NCI-H2196 treated with DMSO at 0.1 percent for 48 hours (cell line): ENCODE measurements around the gene RBFOX2.
"Not testable (repeated sequence)": the region's sequence is repeated elsewhere in the genome, so short reads cannot be mapped to it uniquely, and the experiment has no call there.

Experiments
- DNase-seq: peaks from one replicate; lab custom pipeline; 2025; ENCODE audit not compliant: unreplicated experiment; lab: John Stamatoyannopoulos, UW

RBFOX2 gene, protein sequence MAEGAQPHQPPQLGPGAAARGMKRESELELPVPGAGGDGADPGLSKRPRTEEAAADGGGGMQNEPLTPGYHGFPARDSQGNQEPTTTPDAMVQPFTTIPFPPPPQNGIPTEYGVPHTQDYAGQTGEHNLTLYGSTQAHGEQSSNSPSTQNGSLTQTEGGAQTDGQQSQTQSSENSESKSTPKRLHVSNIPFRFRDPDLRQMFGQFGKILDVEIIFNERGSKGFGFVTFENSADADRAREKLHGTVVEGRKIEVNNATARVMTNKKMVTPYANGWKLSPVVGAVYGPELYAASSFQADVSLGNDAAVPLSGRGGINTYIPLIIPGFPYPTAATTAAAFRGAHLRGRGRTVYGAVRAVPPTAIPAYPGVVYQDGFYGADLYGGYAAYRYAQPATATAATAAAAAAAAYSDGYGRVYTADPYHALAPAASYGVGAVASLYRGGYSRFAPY

DNA sequence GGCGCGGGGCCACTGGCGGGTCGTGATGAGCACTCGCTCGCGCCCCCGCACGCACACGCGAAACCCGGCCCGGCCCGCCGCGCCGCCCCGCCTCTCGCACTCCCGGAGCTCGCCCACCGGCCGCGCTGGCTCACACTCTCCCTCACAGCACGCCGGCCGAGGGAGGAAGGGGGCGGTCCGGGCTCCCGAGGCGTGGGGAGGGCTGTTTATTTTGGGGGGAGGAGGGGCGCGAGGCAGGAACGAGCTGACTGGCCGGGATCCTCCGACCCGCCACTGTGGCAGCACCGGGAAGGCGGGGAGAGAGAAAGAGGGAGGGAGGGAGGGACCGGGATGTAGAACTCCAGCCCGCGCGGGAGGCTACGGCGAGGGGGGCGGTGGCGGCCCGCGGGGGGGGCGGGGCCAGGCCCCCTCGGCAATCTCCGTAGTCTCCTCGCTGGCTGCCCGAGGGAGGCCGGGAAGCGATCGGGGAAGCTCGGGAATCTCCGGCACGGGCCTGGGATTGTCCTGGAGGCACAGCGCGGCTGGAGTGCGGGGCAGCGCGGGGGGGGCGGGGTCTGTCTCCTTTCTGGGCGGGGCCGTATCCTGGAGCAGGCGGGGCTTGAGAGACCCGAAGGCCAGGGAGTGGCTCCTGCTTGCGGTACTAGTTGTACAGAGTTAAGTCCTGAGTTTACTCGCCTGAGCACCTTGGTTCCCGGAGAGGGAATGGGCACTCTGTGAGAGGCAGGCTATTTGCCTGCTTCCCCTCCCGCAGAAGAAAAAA, at the start of gene RBFOX2:
RBFOX2 (minus strand) TSS at position 179 of the 760 bp plus-strand sequence. CDS start 399 bp downstream, outside the sequence.
- DNase-seq: peak; percentile 81

DNA sequence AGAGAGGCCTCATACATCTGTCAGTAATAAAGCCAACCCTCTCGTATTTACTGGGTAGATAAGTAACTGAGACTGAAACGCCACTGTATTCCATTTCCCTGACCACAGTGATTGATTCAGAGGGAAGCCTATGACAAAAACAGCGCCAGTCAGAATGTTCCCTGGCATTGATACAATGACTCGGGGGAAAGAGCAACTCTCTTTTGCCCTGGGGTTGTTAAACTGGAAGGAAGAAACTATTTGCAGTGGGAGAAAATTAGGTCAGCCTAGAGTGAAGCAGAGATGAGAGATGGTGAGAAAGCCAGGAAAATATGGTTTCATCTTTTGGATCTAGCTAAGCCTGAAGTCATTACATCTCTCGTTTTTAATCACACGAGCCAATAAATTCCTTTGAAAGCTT, 48.6 kb upstream of the RBFOX2 start:
- DNase-seq: no peak

DNA sequence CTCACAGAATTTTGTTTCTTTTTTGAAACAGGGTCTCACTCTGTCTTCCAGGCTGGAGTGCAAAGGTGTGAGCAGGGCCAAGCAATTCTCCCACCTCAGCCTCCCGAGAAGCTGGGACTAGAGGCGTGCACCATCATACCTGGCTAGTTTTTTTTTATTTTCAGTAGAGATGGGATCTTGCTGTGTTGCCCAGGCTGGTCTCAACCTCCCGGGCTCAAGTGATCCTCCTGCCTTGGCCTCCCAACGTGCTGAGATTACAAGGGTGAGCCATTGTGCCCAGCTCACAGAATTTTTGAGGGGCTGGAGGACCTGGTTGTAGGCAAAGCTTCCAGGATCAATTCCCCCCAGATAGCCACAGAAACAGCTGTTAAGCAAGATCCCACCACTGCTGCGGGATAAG, 47.1 kb upstream of the RBFOX2 start:
- DNase-seq: no peak

DNA sequence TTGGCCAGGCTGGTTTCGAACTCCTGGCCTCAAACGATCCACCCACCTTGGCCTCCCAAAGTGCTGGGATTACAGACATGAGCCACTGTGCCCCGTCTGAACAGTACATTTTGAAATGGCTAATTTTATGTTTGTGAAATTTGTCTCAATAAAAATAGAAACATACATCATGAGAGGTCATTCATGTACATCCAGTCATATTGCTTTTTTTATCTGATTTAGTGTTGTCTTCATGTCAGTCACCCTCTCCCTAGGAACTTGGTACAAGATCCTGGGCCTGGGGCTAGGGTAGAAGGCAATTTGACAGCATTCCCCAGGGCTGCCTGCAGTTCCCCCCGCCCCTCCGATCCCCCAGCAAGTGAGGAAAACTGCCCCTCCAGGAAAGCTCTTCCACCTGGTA, 46.6 kb upstream of the RBFOX2 start:
- no peak for DNase-seq

DNA sequence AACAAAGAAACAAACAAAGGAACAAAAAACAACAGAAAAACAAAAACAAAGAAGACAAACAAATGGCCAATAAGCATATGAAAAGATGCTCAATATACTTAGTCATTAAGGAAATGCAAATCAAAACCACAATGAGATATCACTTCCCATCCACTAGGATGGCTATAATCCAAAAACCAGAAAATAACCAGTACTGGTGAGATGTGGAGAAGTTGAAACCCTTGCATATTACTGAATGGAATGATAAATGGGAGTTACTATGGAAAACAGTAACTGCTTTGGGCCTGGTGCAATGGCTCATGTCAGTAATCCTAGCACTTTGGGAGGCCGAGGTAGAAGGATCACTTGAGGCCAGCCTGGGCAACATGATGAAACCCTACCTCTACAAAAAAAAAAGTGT, 44.9 kb upstream of the RBFOX2 start:
- no peak for DNase-seq

DNA sequence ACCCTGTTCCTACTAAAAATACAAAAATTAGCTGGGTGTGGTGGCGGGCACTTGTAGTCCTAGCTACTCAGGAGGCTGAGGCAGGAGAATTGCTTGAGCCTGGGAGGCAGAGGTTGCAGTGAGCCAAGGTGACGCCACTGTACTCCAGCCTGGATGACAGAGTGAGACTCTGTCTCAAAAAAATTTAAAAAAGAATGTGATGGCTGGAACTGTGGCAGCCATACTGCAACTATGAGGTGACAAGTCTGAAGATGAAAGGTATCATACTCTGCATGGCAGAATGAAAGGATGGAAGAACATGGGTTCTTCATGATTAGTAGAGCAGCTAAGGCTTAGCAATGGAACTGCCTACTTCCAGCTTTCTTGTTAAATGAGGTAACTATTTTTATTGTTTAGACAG, 42.0 kb upstream of the RBFOX2 start:
- not testable (repeated sequence) for DNase-seq

DNA sequence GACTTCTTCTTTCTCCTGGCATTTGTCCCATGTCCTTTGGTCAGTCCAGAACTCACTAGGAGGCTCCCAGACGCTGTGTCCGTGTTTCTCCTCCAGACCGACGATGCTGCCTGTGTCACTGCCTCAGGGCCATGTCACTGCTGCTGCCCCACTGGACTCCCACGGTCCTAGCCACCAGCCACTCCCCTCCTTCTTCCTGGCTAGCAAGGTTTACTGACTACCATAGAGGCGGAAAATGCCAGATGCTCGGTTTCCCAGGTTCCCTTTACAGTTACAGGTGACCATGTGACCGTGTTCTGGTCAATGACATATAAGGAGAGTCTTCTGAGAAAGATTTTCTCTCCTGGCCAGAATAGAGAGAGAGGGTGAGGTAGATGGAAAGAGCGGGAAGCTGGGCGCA, 40.7 kb upstream of the RBFOX2 start:
- DNase-seq: no peak

DNA sequence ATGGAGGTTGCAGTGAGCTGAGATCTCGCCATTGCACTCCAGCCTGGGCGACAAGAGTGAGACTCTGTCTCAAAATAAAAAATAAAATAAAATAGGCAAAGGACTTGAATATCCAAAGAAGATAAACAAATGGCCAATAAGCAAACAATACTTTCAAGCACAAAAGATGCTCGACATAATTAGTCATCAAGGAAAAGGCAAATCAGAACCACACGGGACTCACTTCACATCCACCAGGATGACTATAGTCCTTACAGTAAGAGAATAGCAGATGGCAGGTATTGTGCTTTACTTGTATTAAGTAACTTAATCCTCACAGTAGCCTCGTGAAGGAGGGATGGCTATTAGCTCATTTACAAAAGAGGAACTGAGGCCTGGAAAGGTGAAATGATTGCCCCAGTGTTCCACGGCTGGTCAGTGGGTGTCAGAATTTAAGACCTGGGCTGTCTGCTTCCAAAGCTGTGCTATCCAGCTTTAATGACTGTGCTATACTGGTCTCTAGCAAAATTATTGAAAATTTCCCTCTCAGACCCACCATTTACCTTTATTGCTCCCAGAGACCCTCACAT, 40.2 kb upstream of the RBFOX2 start:
- DNase-seq: no peak

DNA sequence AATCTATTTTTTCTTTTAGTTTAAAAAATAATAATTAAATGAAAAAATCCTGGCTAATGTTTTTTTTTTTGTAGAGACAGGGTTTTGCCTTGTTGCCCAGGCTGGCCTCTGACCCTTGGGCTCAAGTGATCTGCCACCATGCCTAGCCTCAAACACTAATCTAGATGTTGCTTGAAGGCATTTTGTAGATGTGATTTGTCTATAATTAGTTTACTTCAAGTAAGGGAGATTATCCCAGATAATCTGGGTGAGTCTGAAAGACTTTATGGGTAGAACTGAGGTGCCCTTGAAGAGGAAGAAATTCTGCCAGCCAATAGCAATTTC, 38.6 kb upstream of the RBFOX2 start:
- DNase-seq: no peak

DNA sequence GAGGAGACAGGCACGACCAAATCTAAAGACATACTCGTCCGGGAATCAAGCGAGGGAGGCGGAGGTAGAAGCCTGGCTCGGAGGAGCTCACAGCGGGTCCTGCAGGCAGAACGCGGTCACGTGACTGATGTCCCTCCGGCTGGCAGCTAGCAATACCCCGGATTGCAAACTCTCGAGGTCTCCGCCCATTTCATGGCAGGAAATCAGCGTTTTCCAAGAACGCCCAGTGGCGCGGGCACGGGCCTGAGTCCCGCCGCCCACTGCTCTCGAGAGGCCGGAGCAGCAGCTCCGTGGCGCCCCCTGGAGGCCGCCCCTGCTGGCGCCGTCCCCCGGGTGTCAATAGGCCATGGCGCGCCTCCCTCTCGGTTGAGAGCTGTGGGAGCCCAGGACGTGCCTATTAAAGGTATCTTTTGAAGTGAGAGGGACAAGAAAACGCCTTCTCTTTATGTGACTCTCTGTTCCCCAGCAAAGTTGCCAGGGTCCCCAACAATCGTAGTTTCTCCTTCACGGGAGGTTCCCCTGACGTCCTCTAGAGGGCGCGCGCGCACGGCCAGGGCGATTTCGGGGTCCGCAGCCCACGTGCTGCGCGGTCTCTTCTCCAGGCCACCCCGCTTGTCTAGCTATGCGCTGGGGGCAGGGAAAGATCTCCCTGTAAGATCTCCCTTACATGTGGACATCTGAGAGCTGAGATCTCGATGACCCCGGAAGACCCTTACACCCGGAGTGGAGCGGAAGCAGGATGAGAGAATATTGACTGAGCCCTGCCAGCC, 37.3 kb upstream of the RBFOX2 start:
- DNase-seq: peak; percentile 76

DNA sequence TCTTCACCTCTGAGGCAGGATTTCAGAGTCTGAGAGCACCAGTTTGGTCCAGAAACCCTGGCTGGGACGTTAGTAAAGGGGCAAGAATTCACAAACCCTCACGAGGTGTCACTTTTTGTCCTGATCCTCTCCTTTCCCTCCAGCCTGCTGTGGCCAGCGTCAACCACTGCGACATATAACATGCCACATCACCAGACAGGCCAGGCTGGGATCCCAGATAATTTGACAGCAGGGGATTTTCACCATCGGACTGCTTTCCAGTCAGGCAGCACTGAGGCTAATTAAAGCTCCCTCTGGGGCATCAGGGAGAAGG, 36.8 kb upstream of the RBFOX2 start:
- DNase-seq: no peak

DNA sequence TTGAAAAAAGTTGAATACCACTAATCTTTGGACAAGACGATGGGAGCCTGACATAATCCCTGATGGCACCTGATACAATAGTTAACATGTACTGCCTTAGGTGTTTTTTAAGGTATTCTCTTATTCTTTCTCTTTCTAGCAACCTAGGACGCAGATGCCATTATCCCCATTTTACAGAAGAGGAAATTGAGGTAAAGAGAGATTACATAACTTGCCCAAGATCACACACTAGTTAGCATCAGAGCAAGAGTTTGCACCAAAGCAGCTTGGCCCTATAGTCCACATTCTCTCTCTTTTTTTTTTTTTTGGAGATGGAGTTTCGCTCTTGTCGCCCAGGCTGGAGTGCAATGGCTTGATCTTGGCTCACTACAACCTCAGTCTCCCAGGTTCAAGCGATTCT, 35.7 kb upstream of the RBFOX2 start:
- no peak for DNase-seq

DNA sequence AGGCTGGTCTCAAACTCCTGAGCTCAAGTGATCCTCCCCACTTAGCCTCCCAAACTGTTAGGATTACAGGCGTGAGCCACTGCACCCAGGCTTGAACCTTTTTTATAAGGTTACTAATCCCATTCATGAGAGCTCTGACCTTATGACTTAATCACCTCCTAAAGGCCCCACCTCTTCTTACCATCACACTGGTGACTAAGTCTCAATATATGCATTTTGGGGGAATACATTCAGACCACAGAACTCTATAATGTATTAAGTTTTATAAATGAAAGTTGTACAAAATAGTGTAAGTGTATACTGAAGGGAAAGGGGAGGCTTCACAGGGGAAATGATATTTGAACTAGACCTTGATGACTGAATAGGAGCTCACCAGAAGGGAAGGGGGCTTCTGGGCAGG, 28.4 kb upstream of the RBFOX2 start:
- no peak for DNase-seq

DNA sequence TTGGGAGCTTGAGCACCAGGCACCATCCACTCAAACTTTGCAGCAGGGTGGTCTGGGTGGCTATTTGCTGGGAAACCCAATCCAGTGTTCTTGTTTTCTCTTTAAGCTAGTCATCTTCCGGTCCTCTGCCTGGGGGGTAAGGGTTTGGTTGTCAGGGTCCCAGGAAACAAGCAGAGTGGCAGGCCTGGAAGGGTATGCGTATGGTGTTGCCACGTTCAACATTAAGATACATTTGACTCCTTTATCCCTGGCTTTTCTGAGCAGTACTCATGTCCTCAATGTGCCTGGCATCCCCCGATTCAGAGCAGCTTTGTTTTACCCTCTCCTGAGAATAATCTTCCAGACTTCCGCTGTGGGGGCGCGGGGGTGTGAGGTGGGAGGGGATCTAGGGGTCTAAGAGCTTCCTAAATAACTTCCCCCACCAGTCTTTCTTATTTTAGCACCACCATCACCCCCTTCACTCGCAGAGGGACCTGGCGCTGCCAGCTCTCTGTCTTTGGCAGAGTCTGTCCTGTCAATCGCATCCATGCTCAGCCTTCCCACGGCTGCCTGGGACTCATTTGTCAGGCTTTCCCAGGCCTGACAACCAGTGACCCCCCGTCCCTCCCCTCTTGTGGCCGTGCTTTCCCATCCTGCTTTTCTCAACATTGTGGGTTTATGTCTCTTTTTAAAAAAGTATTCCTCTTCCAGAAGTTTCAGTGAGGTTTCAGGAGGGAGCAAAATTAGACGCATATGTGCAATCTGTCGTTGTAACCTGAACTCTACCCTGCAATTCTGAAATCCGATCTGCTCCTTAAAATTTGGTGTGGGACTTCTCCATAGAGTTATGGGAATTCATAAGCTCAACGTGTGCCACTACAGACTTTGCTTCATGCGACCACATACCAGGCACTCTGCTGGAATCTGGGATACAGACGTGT, 27.0 kb upstream of the RBFOX2 start:
- no peak for DNase-seq

DNA sequence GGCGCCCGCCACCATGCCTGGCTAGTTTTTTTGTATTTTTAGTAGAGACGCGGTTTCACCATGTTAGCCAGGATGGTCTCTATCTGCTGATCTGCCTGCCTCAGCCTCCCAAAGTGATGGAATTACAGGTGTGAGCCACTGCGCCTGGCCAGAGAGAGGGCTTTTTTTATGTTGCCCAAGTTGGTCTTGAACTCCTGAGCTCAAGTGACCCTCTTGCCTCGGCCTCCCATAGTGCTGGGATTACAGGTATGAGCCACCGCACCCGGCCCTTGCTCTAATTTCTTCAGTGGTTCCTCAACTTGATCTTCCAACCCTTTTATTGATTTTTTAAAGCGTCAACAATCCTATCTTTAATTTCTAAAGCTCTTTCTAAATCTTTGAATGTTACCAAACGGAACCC, 25.8 kb upstream of the RBFOX2 start:
- not testable (repeated sequence) for DNase-seq

DNA sequence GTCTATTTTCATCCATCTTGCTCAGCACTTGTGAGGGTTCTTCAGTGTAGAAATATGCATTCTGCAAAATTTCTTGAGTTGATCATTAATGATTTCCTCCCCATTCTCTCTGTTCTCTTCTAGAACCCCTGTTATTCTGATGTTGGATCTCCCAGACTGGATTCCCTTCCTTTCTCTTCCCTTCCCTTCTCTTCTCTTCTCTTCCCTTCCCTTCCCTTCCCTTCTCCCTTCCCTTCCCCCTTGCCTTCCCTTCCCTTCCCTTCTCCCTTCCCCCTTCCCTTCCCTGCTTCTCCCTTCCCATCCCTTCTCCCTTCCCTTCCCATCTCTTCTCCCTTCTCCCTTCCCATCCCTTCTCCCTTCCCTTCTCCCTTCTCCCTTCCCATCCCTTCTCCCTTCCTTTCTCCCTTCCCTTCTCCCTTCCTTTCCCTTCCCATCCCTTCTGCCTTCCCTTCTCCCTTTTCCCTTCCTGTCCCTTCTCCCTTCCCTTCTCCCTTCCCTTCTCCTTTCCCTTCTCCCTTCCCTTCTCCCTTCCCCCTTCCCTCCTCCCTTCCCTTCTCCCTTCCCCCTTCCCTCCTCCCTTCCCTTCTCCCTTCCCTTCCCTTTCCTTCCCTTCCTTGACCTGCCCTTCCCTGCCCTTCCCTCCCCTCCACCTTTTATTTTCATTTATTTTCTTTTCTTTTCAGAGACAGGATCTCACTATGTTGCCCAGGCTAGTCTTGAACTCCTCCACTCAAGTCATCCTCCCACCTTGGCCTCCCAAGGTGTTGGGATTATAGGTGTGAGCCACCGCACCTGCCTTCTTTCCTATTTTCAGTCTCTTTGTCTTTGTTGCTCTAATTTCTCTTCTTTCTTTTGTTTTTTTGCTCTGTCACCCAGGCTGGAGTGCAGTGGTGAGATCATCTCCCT, 24.9 kb upstream of the RBFOX2 start:
- DNase-seq: no peak

DNA sequence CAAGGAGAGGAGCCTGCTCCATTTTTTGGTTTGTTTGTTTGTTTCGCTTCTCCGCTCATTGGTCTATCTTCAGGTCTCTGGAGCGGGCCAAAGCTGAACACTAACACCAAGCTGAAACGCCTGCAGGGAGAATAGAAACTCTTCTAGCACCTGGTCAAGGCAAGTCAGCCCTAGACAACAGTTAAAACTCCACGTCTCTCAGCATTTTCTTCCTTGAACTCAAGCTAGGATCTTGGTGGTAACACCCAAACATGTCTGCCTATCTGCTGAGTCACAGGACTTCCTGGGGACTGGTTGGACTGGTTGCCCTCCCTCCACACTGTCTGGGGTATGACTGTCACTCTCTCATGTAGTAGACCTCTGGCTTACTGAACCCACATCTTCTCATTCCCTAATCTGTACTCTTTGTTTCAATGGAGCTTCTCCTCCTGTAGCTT, 23.9 kb upstream of the RBFOX2 start:
- no peak for DNase-seq

DNA sequence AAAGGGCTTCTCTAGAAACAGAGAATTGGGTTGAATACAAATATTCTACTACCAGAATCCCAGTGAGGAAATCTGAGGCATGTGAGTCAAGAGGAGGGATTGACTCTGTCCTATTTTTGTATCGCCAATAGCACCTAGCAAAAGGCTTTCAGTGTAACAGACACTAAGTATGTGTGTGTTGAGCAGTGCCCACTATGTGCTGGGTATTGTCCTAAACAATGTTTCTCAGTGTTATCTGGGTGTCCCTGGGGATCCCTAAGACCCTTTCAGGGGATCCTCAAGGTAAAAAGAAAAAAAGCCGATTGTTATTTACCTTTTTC, 21.0 kb upstream of the RBFOX2 start:
- no peak for DNase-seq

DNA sequence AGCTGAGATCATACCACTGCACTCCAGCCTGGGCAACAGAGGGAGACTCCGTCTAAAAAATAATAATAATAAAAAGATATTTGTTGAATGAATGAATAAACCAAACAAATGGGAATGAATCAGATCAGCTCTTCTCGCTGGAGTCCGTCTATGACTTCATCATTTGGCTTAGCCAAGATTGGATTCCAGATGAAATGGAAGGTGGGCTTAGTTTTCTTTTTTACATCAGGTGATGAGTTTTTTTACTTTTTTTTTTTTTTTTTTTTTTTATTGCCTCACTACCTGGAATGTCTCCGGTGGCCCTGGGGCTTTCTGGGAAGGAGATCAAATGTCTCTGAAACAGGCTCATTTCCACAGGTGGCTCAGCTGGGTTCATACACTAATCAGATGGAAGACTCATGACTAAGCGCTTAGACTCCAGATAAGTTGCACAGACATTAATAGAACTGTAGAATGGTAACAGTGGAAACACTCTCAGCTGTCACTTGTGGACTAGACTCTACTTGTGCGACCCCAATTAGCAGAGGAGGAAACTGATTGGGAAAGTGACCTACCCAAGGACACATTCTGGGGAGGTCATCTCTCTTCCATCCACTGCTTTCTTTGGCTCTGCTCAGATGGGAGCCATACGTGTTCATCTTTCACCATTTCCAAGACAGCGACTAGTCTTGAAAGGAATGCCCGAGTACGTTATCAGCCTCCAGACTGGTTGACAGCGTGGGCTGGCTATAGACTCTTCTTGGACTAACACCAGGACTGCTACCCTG, 20.5 kb upstream of the RBFOX2 start:
- DNase-seq: no peak
